Measurements from ENCODE around the gene MAP4K3. TPM values are rescaled to one million over a fixed set of nuclear protein-coding genes. Genes with fewer than 3 reads are reported as not detected.

Gene MAP4K3
- total and polyA plus RNA-seq, 10 of the 15 experiments (the other 5 are each of a cell fraction or from before 2014, with no cell fraction given) = 0.04 to 0.95 (median 0.21) TPM; not detected in 1

DNA sequence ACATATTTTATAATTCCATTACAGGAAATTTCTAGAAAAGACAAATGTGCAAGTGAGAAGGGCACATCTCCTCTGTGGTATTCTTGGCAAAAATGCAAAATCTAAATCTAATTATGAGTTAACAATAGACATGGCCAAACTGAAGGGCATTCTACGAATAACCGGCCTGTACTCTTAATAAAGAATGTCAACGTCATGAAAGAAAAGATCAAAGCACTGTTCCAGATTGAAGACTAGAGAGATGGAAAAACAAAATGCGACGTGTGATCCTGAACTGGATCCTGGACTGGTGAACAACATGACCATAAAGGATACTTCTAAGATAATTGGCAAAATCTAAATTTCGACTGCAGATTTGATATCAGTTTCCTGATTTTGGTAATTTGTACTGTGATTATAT lies 196.3 kb downstream of the MAP4K3 start:
- ATAC-seq (no peak), DNase-seq (ENCODE audit: low read depth, low spot score) (no peak), FAIRE-seq (no peak)
- intact Hi-C loops (cut with micrococcal nuclease; ENCODE audit: unreplicated experiment) (no loop called here), in situ Hi-C loops (cut with MboI) (no loop called here)
- H3K36me3 ChIP-seq (ENCODE audit: control insufficient read depth in 2 of 2, insufficient read depth in 2 of 2, low read length in 1 of 2) = no peaks in the 10 kb centered on the region
- no peak overlapping the region for H3K27ac ChIP-seq (ENCODE audit: control insufficient read depth, insufficient read depth)
- RAD21 ChIA-PET (ENCODE audit: unreplicated experiment) = no interaction called here
- H3K4me2 ChIP-seq (ENCODE audit: control insufficient read depth, insufficient read depth) = no peak overlapping the region
- TF ChIP-seq POLR2A (IDR thresholded peaks at IDR 0.05; ENCODE audit: low read depth, low read length) = no peak
- TF ChIP-seq CBX5 (IDR thresholded peaks at IDR 0.05; ENCODE audit: low read depth) = no peak
- TF ChIP-seq FOXM1 (IDR thresholded peaks at IDR 0.05; ENCODE audit: low read depth, low read length) = no peak
- no peak for TF ChIP-seq SMAD1 (IDR thresholded peaks at IDR 0.05; ENCODE audit: low read depth, partially characterized antibody)
- TF ChIP-seq MYC (IDR thresholded peaks at IDR 0.05; ENCODE audit: insufficient read depth, insufficient read length, insufficient replicate concordance, low read length, severe bottlenecking) = no peak
- TF ChIP-seq, protein P1, sequence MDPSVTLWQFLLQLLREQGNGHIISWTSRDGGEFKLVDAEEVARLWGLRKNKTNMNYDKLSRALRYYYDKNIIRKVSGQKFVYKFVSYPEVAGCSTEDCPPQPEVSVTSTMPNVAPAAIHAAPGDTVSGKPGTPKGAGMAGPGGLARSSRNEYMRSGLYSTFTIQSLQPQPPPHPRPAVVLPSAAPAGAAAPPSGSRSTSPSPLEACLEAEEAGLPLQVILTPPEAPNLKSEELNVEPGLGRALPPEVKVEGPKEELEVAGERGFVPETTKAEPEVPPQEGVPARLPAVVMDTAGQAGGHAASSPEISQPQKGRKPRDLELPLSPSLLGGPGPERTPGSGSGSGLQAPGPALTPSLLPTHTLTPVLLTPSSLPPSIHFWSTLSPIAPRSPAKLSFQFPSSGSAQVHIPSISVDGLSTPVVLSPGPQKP (IDR thresholded peaks at IDR 0.05; ENCODE audit: low read depth, low read length) = no peak
- no peak for TF ChIP-seq TBL1XR1 (IDR thresholded peaks at IDR 0.05; ENCODE audit: low read depth, low read length)
- no peak for TF ChIP-seq MYB (IDR thresholded peaks at IDR 0.05; ENCODE audit: borderline replicate concordance, low read depth, low read length)
- no peak for TF ChIP-seq RAD51 (IDR thresholded peaks at IDR 0.05)
- no peak for TF ChIP-seq SRF (IDR thresholded peaks at IDR 0.05; ENCODE audit: low read depth in 2 of 2, low read length in 2 of 2)
- TF ChIP-seq, protein P2, sequence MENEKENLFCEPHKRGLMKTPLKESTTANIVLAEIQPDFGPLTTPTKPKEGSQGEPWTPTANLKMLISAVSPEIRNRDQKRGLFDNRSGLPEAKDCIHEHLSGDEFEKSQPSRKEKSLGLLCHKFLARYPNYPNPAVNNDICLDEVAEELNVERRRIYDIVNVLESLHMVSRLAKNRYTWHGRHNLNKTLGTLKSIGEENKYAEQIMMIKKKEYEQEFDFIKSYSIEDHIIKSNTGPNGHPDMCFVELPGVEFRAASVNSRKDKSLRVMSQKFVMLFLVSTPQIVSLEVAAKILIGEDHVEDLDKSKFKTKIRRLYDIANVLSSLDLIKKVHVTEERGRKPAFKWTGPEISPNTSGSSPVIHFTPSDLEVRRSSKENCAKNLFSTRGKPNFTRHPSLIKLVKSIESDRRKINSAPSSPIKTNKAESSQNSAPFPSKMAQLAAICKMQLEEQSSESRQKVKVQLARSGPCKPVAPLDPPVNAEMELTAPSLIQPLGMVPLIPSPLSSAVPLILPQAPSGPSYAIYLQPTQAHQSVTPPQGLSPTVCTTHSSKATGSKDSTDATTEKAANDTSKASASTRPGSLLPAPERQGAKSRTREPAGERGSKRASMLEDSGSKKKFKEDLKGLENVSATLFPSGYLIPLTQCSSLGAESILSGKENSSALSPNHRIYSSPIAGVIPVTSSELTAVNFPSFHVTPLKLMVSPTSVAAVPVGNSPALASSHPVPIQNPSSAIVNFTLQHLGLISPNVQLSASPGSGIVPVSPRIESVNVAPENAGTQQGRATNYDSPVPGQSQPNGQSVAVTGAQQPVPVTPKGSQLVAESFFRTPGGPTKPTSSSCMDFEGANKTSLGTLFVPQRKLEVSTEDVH (IDR thresholded peaks at IDR 0.05; ENCODE audit: low read depth, partially characterized antibody) = no peak
- TF ChIP-seq NRF1 (conservative IDR thresholded peaks at IDR 0.05; ENCODE audit: low read depth, low read length) = no peak
- TF ChIP-seq CEBPB (IDR thresholded peaks at IDR 0.05; ENCODE audit: borderline replicate concordance in 1 of 2, low read depth in 2 of 2, low read length in 2 of 2) = no peak
- TF ChIP-seq, protein P3, sequence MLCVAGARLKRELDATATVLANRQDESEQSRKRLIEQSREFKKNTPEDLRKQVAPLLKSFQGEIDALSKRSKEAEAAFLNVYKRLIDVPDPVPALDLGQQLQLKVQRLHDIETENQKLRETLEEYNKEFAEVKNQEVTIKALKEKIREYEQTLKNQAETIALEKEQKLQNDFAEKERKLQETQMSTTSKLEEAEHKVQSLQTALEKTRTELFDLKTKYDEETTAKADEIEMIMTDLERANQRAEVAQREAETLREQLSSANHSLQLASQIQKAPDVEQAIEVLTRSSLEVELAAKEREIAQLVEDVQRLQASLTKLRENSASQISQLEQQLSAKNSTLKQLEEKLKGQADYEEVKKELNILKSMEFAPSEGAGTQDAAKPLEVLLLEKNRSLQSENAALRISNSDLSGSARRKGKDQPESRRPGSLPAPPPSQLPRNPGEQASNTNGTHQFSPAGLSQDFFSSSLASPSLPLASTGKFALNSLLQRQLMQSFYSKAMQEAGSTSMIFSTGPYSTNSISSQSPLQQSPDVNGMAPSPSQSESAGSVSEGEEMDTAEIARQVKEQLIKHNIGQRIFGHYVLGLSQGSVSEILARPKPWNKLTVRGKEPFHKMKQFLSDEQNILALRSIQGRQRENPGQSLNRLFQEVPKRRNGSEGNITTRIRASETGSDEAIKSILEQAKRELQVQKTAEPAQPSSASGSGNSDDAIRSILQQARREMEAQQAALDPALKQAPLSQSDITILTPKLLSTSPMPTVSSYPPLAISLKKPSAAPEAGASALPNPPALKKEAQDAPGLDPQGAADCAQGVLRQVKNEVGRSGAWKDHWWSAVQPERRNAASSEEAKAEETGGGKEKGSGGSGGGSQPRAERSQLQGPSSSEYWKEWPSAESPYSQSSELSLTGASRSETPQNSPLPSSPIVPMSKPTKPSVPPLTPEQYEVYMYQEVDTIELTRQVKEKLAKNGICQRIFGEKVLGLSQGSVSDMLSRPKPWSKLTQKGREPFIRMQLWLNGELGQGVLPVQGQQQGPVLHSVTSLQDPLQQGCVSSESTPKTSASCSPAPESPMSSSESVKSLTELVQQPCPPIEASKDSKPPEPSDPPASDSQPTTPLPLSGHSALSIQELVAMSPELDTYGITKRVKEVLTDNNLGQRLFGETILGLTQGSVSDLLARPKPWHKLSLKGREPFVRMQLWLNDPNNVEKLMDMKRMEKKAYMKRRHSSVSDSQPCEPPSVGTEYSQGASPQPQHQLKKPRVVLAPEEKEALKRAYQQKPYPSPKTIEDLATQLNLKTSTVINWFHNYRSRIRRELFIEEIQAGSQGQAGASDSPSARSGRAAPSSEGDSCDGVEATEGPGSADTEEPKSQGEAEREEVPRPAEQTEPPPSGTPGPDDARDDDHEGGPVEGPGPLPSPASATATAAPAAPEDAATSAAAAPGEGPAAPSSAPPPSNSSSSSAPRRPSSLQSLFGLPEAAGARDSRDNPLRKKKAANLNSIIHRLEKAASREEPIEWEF (IDR thresholded peaks at IDR 0.05; ENCODE audit: insufficient replicate concordance, low read depth, low read length) = no peak
- CTCF ChIA-PET = interaction anchor here (0.9 to 1.6 kb wide), 2 partner anchors 12 to 294 kb away, joined by 3 to 5 read pairs; no protein-coding TSS in a partner anchor
- H3K4me1 ChIP-seq (ENCODE audit: control insufficient read depth, insufficient read depth, low read length) = no peaks in the 10 kb centered on the region
- POLR2A ChIA-PET = no interaction called here
- H3K27me3 ChIP-seq (replicated peaks in 1 of 2; ENCODE audit: control insufficient read depth in 2 of 2, insufficient read depth in 2 of 2, low read length in 1 of 2) = no peaks in the 10 kb centered on the region
- H3K9me3 ChIP-seq (replicated peaks; ENCODE audit: control insufficient read depth, insufficient read depth, low read length) = no peaks in the 10 kb centered on the region
- no peak overlapping the region for H3K9ac ChIP-seq (ENCODE audit: control insufficient read depth, insufficient read depth, low read length)
- SMC1A ChIA-PET (ENCODE audit: uncharacterized antibody, unreplicated experiment) = no interaction called here
- H4K20me1 ChIP-seq (ENCODE audit: control insufficient read depth, insufficient read depth) = no peaks in the 10 kb centered on the region
- H3K79me2 ChIP-seq (ENCODE audit: control insufficient read depth, insufficient read depth, low read length) = no peaks in the 10 kb centered on the region
- 79% methylated on average over 6 of the region's 6 CpGs for WGBS (ENCODE audit: insufficient coverage, insufficient replicate concordance, low lambda C conversion rate, missing lambda C conversion rate)
- BruUV-seq (replicated peaks) = no TSS peak
- H2AFZ ChIP-seq (ENCODE audit: control insufficient read depth, low read depth, low read length) = no peak overlapping the region
- no peak overlapping the region for H3K4me3 ChIP-seq
